ENCODE measurements around the gene ZBTB40.

Gene ZBTB40

DNA sequence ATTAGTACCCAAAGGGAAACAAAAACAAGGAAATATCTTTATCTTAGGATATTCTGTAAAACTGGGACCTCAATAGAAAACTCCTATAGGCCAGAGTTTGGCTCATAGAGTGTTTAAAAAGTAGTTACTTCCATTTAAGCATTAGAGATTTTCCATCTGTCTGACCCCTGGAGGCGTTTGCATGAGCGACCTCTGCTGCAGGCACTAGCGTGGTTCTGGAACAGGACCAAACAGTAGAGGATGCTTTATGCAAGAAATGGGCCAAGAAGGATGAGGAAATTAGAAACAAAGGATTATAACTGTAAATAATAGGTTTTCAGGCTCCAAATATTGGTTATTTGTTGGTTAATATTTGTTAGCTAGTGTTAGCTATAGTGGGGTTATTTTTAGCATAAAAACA is 5.7 kb downstream of the ZBTB40 start:
- no peak for TF ChIP-seq EZH2phosphoT487 (IDR thresholded peaks at IDR 0.05; ENCODE audit: borderline replicate concordance)
- TF ChIP-seq, protein P1, sequence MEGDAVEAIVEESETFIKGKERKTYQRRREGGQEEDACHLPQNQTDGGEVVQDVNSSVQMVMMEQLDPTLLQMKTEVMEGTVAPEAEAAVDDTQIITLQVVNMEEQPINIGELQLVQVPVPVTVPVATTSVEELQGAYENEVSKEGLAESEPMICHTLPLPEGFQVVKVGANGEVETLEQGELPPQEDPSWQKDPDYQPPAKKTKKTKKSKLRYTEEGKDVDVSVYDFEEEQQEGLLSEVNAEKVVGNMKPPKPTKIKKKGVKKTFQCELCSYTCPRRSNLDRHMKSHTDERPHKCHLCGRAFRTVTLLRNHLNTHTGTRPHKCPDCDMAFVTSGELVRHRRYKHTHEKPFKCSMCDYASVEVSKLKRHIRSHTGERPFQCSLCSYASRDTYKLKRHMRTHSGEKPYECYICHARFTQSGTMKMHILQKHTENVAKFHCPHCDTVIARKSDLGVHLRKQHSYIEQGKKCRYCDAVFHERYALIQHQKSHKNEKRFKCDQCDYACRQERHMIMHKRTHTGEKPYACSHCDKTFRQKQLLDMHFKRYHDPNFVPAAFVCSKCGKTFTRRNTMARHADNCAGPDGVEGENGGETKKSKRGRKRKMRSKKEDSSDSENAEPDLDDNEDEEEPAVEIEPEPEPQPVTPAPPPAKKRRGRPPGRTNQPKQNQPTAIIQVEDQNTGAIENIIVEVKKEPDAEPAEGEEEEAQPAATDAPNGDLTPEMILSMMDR (conservative IDR thresholded peaks at IDR 0.05; ENCODE audit: low read length), result no peak
- Histone ChIP-seq H3K4me2 (ENCODE audit: low read depth, low read length, poor library complexity, severe bottlenecking) (peak overlapping the region; percentile 47), H3K79me2 (ENCODE audit: insufficient read depth, low read length) (peaks cover 59% of the 10 kb centered on the region), H3K27me3 (ENCODE audit: insufficient read depth, low read length, poor library complexity, severe bottlenecking) (no peaks in the 10 kb centered on the region), H3K9me2 (replicated peaks; ENCODE audit: low read depth, low read length) (no peaks in the 10 kb centered on the region), H2AFZ (ENCODE audit: low read length) (no peak overlapping the region), H3K9ac (ENCODE audit: low read depth, low read length, poor library complexity, severe bottlenecking) (no peak overlapping the region), H3F3A (ENCODE audit: low read depth) (no peaks in the 10 kb centered on the region), H3K4me1 (ENCODE audit: insufficient read depth, low read length, poor library complexity, severe bottlenecking) (peaks cover 40% of the 10 kb centered on the region), H4K20me1 (ENCODE audit: insufficient read depth, low read length, poor library complexity, severe bottlenecking) (no peaks in the 10 kb centered on the region), H3K9me3 (ENCODE audit: insufficient read depth, low read depth, low read length) (no peaks in the 10 kb centered on the region), H3K4me3 (ENCODE audit: low read length, poor library complexity, severe bottlenecking) (no peak overlapping the region), H3K36me3 (ENCODE audit: insufficient read depth, low read length) (no peaks in the 10 kb centered on the region)

DNA sequence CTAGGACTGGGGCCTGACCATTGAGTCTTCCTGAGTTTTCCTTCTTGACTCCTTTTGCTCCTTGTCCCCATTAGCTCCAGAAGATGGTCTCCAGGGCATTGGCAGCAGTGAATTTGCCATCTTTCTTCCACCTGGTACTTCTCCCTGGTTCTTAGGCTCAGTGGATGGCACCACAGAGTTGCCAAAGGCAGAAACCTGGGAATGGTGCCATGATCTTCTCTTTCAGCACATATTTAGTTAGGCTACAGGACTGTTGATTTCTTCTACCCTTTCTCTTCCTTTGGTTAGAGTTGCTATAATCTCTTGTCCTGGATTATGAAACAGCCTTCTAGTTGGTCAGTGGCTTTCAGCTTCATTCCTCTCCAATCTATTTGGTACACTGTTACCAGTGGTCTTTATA is 6.2 kb downstream of the ZBTB40 start:
- Histone ChIP-seq H3K4me2 (ENCODE audit: low read depth, low read length, poor library complexity, severe bottlenecking) (peak overlapping the region; percentile 14), H3K9ac (ENCODE audit: low read depth, low read length, poor library complexity, severe bottlenecking) (no peak overlapping the region), H3K9me2 (replicated peaks; ENCODE audit: low read depth, low read length) (no peaks in the 10 kb centered on the region), H3F3A (ENCODE audit: low read depth) (no peaks in the 10 kb centered on the region), H3K4me3 (ENCODE audit: low read length, poor library complexity, severe bottlenecking) (no peak overlapping the region), H4K20me1 (ENCODE audit: insufficient read depth, low read length, poor library complexity, severe bottlenecking) (no peaks in the 10 kb centered on the region), H3K4me1 (ENCODE audit: insufficient read depth, low read length, poor library complexity, severe bottlenecking) (peaks cover 37% of the 10 kb centered on the region), H3K9me3 (ENCODE audit: insufficient read depth, low read depth, low read length) (no peaks in the 10 kb centered on the region), H3K79me2 (ENCODE audit: insufficient read depth, low read length) (peaks cover 59% of the 10 kb centered on the region), H2AFZ (ENCODE audit: low read length) (no peak overlapping the region), H3K36me3 (ENCODE audit: insufficient read depth, low read length) (no peaks in the 10 kb centered on the region), H3K27me3 (ENCODE audit: insufficient read depth, low read length, poor library complexity, severe bottlenecking) (no peaks in the 10 kb centered on the region)
- TF ChIP-seq, protein P1 (conservative IDR thresholded peaks at IDR 0.05; ENCODE audit: low read length), result no peak
- no peak for TF ChIP-seq EZH2phosphoT487 (IDR thresholded peaks at IDR 0.05; ENCODE audit: borderline replicate concordance)

DNA sequence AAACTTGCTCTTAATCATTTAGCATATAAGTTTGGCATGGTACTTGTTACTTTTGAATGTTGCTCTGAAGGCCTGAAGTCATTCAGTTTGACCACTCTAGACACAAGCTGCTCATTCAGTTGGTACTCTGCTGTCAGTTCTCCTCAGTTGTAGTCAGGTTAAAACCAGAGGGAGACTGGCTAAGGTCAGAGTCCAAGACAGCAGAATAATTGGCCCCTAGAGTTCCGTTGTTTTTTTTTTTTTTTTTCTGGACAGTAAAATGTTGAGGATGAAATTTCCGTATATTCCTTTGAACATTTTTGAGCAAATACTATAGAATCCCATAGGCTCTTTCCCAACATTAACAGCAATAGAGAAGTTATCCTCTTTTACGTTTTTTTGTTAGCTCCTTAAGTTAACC is 9.4 kb downstream of the ZBTB40 start:
- Histone ChIP-seq H3K4me3 (ENCODE audit: low read length, poor library complexity, severe bottlenecking) (no peak overlapping the region), H3K9me2 (replicated peaks; ENCODE audit: low read depth, low read length) (no peaks in the 10 kb centered on the region), H3K36me3 (ENCODE audit: insufficient read depth, low read length) (no peaks in the 10 kb centered on the region), H3K9ac (ENCODE audit: low read depth, low read length, poor library complexity, severe bottlenecking) (no peak overlapping the region), H3K9me3 (ENCODE audit: insufficient read depth, low read depth, low read length) (no peaks in the 10 kb centered on the region; the same call in 1 of the 2 replicates), H4K20me1 (ENCODE audit: insufficient read depth, low read length, poor library complexity, severe bottlenecking) (no peaks in the 10 kb centered on the region), H3K79me2 (ENCODE audit: insufficient read depth, low read length) (peaks cover 56% of the 10 kb centered on the region; the same call in 1 of the 2 replicates), H2AFZ (ENCODE audit: low read length) (no peak overlapping the region), H3K4me2 (ENCODE audit: low read depth, low read length, poor library complexity, severe bottlenecking) (no peak overlapping the region), H3F3A (ENCODE audit: low read depth) (no peaks in the 10 kb centered on the region), H3K27me3 (ENCODE audit: insufficient read depth, low read length, poor library complexity, severe bottlenecking) (no peaks in the 10 kb centered on the region), H3K4me1 (ENCODE audit: insufficient read depth, low read length, poor library complexity, severe bottlenecking) (peaks cover 9% of the 10 kb centered on the region)
- TF ChIP-seq, protein P1 (conservative IDR thresholded peaks at IDR 0.05; ENCODE audit: low read length), result no peak
- TF ChIP-seq EZH2phosphoT487 (IDR thresholded peaks at IDR 0.05; ENCODE audit: borderline replicate concordance), result no peak
